Stimulated activated CD4-positive, alpha-beta T cell treated with anti-CD3 and anti-CD28 coated beads, Interleukin-2, amount 100 ng/mL, for 48 hours (primary cell): ENCODE data around the gene RABGGTA.
"Not testable (repeated sequence)": the region's sequence is repeated elsewhere in the genome, so short reads cannot be mapped to it uniquely, and the experiment has no call there.

Source experiments
- DNase-seq, 2 donors: peaks; one replicate each; pipeline ENCODE4 v3.0.0-alpha.2; 2020

Gene RABGGTA

GRCh38 chr14:24238527-24239037 is 32.8 kb downstream of the RABGGTA start:
- no peak for DNase-seq

GRCh38 chr14:24238123-24238522 is 33.3 kb downstream of the RABGGTA start:
- no peak for DNase-seq

GRCh38 chr14:24237463-24237955 is 33.9 kb downstream of the RABGGTA start:
- DNase-seq, result no peak

GRCh38 chr14:24236689-24237462 is 34.5 kb downstream of the RABGGTA start:
- no peak for DNase-seq

- no peak for DNase-seq
Observed at GRCh38 chr14:24235804-24236688, 35.4 kb downstream of the RABGGTA start.

- DNase-seq, result no peak
Observed at GRCh38 chr14:24234095-24235005, 37.0 kb downstream of the RABGGTA start.

- DNase-seq, result no peak
Observed at GRCh38 chr14:24233538-24233866, 37.9 kb downstream of the RABGGTA start.

GRCh38 chr14:24232645-24233537 is 38.5 kb downstream of the RABGGTA start, which contains the start of gene GMPR2:
TSS of gene GMPR2 (plus strand) at chr14:24232929. CDS start at chr14:24233254, 325 bp downstream.
- no peak for DNase-seq

- peak; percentile 83 to 87 for DNase-seq
Observed at GRCh38 chr14:24232121-24232644, 39.2 kb downstream of the RABGGTA start, which contains the start of gene NEDD8. TSS of gene NEDD8 (minus strand) at chr14:24232367. CDS start at chr14:24232267, 100 bp downstream.

- no peak for DNase-seq
Observed at GRCh38 chr14:24231263-24232120, 39.9 kb downstream of the RABGGTA start.

GRCh38 chr14:24228902-24229301 is 42.5 kb downstream of the RABGGTA start:
- DNase-seq, result no peak

- DNase-seq, result no peak
Observed at GRCh38 chr14:24226473-24226872, 44.9 kb downstream of the RABGGTA start.

GRCh38 chr14:24224618-24225071 is 46.8 kb downstream of the RABGGTA start:
- no peak for DNase-seq

GRCh38 chr14:24222987-24223386 is 48.4 kb downstream of the RABGGTA start:
- not testable (repeated sequence) for DNase-seq

GRCh38 chr14:24219521-24219920 is 51.9 kb downstream of the RABGGTA start:
- DNase-seq, result no peak

GRCh38 chr14:24219080-24219479 is 52.3 kb downstream of the RABGGTA start:
- DNase-seq, result no peak

GRCh38 chr14:24216876-24217275 is 54.5 kb downstream of the RABGGTA start:
- DNase-seq, result not testable (repeated sequence)

GRCh38 chr14:24216345-24216699 is 55.1 kb downstream of the RABGGTA start:
- DNase-seq, result no peak
